ENCODE results near the gene FANCD2OS.
"Not testable (repeated sequence)": the region's sequence is repeated elsewhere in the genome, so short reads cannot be mapped to it uniquely, and the experiment has no call there.

The FANCD2OS gene

GRCh38 chr3:10108091-10108490 lies at the start of gene FANCD2OS:
Gene FANCD2OS (minus strand): TSS chr3:10108255. CDS start chr3:10104774, 3,481 bp downstream.
- DNase-seq (ENCODE audit: low read depth in 1 of 2, low spot score in 1 of 2) = no peak

DNA sequence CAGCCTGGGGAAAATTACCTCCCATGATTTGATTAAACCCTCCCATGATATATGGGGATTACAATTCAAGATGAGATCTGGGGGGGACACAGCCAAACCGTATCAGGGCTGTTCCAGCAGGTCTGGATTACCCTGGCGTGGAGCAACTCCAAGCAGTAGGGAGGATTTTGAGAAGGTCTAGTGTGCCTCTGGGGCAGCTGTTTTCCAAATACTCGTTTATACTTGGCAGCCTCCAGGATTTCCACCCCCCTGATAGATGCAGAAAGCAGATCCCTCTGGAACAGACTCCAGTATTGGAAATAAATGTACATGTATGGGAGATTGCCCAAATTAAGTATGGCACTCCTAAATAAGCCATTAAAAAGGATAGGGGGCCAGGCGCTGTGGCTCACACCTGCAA lies 49.0 kb upstream of the FANCD2OS start:
- DNase-seq (ENCODE audit: low read depth in 1 of 2, low spot score in 1 of 2) = no peak

DNA sequence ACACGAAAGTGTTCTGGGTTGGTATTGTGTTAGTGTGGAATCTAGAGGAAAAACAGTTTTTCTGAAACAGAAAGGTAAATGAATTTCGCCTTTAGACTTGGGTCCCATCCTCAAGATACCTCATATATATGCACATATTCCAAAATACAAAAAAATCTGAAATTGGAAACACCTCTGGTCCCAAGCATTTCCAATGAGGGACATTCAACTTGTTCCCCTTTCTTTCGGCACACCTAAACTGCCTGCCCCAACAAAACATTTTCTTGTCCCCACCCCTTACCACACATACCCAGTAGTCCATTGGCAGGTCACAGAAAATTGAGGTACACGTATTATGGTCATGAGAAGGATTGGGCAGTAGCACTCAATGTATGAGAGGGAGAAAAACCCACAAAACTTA lies 47.6 kb upstream of the FANCD2OS start:
- DNase-seq (ENCODE audit: low read depth in 1 of 2, low spot score in 1 of 2) = no peak

DNA sequence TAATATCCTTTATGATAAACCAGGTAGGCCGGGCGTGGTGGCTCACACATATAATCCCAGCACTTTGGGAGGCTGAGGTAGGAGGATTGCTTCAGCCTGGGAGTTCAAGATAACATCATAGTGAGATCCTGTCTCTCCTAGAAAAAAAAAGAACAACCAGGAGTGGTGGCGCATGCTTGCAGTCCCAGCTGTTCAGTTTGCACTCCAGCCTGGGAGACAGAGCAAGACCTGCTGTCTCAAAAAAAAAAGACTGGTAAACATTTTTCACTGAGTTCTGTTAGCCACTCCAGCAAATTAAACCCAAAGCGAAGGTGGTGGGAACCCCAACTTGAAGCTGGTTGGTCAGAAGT lies 47.0 kb upstream of the FANCD2OS start:
- no peak for DNase-seq (ENCODE audit: low read depth in 1 of 2, low spot score in 1 of 2)

DNA sequence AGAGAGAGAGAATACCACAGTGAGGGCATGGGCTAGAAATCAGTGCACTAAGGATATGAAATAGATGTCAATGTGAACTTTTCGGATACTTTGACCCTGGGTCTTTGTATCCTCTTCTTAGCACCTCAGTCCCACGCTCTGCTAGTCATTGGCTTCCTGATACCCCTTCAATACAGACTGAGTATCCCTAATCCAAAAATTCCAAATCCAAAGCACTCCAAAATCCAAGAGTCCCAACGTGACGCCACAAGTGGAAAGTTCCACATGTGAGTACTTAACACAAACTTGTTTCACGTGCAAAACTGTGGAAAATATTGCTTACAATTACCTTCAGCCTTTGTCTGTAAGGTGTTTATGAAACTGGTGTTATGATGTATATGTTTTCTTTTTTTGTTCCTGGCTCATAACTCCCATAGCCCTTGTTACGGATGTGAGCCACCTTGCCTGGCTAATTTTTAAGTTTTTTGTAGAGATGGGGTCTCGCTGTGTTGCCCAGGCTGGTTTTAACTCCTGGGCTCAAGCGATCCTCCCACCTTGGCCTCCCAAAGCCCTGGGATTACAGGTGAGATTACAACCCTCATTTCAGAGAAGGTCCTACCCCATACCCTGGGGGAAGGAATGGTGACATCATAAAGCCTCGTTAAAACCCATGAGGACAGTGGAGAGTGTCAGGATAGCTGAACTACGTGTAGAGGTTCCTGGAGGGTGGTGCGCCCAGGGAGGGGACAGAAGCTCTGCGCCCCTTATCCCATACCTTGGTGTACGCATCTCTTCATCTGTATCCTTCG lies 46.5 kb upstream of the FANCD2OS start:
- DNase-seq (ENCODE audit: low read depth in 1 of 2, low spot score in 1 of 2) = no peak

- no peak for DNase-seq (ENCODE audit: low read depth in 1 of 2, low spot score in 1 of 2)
Observed at GRCh38 chr3:10150987-10151386, 42.9 kb upstream of the FANCD2OS start.

DNA sequence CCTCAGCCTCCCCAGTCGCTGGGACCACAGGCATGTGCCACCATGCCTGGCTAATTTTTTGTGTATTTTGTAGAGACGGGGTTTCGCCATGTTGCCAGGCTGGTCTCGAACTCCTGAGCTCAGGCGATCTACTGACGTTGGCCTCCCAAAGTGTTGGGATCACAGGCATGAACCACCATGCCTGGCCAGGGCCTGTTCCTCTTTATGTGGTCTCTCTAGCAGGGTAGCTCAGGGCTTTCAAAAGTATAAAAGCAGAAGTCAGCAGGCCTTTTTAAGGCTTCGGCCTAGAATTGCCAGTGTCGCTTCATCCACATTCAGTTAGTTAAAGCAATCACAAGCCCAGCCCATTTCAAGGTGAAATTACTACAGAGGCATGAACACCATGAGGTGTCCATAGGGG lies 41.2 kb upstream of the FANCD2OS start:
- no peak for DNase-seq (ENCODE audit: low read depth in 1 of 2, low spot score in 1 of 2)

- no peak for DNase-seq (ENCODE audit: low read depth in 1 of 2, low spot score in 1 of 2)
Observed at GRCh38 chr3:10145685-10146084, 37.6 kb upstream of the FANCD2OS start.

DNA sequence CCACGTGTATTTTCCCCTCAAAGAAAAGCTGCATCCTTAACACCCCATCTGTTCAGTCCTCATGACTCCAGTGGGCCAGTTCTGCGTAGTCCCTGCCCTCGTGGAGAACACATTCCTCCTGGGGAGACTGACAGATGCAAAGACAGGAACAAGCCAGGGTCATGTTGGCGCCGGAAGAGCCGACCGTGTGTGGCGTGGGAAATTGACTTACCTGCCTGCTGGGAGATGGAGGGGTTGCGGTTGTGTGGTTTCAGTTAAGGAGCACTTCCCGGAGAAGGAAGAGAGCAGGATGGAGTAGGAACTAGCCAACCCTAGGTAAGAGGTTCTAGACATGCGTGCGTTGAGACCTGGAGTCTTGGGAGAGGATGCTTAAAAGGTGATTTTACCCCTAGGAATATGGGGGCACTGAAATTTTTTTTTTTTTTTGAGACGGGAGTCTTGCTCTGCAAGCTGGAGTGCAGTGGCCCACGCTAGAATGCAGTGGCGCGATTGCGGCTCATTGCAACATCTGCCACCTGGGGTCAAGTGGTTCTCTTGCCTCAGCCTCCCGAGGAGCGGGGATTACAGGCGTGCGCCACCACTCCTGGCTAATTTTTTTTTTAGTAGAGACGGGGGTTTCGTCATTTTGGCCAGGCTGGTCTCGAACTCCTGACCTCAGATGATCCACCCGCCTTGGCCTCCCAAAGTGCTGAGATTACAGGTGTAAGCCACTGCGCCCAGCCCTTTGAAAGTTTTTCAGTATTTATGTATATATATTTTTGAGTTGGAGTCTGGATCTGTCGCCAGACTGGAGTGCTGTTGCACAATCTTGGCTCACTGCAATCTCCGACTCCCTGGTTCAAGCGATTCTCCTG lies 34.9 kb upstream of the FANCD2OS start:
- DNase-seq (ENCODE audit: low read depth in 1 of 2, low spot score in 1 of 2) = no peak

GRCh38 chr3:10140996-10141546 lies 33.0 kb upstream of the FANCD2OS start:
- DNase-seq (ENCODE audit: low read depth in 1 of 2, low spot score in 1 of 2) = no peak

DNA sequence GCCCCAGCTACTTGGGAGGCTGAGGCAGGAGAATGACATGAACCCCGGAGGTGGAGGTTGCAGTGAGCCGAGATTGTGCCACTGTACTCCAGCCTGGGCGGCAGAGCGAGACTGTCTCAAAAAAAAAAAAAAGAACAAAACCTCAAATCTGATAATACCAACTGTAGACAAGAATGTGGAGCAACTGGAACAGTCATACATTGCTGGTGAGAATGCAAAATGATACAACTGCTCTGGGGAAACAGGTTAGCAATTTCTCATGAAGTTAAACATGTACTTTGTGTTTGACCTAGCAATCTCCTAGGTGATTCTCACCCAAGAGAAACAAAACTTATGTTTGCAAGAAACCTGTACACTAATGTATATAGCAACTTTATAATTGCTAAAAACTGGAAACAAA lies 29.1 kb upstream of the FANCD2OS start:
- DNase-seq (ENCODE audit: low read depth in 1 of 2, low spot score in 1 of 2) = no peak

DNA sequence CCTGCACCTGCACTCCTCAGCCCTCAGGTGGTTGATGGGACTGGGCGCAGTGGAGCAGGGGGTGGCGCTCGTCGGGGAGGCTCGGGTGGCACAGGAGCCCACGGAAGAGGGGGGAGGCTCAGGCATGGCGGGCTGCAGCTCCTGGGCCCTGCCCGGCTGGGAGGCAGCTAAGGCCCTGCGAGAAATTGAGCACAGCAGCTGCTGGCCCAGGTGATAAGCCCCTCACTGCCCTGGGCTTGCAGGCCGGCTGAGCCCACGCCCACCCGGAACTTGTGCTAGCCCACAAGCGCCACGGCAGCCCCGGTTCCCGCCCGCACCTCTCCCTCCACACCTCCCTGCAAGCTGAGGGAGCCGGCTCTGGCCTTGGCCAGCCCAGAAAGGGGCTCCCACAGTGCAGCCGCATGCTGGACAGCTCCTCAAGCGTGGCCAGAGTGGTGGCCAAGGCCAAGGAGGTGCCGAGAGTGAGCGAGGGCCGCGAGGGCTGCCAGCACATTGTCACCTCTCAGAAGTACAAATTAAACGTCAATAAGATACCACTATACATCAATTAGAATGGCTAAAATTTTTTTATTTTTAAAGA lies 28.5 kb upstream of the FANCD2OS start:
- DNase-seq (ENCODE audit: low read depth in 1 of 2, low spot score in 1 of 2) = no peak

DNA sequence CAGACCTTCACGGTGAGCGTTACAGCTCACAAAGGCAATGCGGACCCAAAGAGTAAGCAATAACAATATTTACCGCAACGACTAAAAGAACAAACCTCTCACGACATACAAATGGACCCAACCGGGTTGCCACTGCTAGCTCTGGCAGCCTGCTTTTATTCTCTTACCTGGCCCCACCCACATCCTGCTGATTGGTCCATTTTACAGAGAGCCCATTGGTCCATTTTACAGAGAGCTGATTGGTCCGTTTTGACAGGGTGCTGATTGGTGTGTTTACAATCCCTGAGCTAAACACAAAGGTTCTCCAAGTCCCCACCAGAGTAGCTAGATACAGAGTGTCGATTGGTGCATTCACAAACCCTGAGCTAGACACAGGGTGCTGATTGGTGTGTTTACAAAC lies 27.8 kb upstream of the FANCD2OS start:
- DNase-seq (ENCODE audit: low read depth in 1 of 2, low spot score in 1 of 2) = not testable (repeated sequence)

DNA sequence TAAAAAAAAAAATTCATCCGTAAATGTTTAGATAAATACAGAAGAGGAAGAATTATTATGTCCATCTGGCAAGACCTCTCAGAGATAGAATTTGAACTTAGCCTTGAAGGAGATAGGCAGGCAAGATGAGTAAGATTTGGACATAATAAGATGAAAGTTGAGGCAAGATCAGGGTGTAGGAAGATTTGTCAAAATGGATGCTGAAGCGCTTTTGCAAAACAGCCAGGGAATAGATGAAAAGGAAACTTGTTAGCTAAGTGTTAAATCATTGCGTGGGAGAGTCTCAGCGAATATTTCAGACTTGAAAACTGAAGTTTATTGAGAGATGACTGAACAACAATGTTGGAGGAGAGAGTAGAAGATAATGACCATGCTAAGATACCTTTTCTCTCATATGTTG lies 14.7 kb upstream of the FANCD2OS start:
- no peak for DNase-seq (ENCODE audit: low read depth in 1 of 2, low spot score in 1 of 2)

- DNase-seq (ENCODE audit: low read depth in 1 of 2, low spot score in 1 of 2) = no peak
Observed at GRCh38 chr3:10121064-10121463, 13.0 kb upstream of the FANCD2OS start.

DNA sequence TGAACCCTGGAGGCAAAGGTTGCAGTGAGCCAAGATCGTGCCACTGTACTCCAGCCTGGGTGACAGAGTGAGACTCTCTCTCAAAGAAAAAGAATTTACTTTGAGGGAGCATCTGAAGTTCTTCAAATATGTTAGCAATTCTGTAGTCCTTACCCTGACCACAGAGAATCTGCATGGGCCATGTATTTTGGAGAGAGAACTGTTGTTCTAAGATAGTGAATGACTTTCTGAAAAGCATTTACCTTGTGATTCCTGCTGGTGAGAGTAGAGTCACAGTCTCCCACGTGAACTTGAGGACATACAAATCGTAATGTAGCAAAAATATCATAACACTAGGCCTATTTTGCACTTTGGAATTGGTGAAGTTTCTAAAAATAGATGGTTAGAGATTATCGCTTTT lies 11.3 kb upstream of the FANCD2OS start:
- DNase-seq (ENCODE audit: low read depth in 1 of 2, low spot score in 1 of 2) = no peak

- DNase-seq (ENCODE audit: low read depth in 1 of 2, low spot score in 1 of 2) = no peak
Observed at GRCh38 chr3:10116928-10117327, 8.9 kb upstream of the FANCD2OS start.

DNA sequence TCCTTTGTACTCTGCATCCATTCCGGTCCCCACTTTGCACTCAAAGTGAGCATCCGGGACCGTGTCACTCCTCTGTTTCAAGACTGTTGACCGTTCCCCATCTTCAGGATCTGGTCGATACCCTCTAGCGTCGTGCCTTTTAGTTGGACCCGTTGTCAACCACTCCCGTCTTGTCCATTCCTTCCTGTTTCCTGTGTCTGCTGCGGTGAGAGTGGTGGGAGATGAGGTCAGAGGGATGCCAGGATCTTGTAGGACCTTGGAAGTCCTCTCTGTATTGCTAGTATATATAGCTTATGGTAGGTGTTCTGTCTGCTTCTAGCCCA lies 8.0 kb upstream of the FANCD2OS start:
- no peak for DNase-seq (ENCODE audit: low read depth in 1 of 2, low spot score in 1 of 2)

DNA sequence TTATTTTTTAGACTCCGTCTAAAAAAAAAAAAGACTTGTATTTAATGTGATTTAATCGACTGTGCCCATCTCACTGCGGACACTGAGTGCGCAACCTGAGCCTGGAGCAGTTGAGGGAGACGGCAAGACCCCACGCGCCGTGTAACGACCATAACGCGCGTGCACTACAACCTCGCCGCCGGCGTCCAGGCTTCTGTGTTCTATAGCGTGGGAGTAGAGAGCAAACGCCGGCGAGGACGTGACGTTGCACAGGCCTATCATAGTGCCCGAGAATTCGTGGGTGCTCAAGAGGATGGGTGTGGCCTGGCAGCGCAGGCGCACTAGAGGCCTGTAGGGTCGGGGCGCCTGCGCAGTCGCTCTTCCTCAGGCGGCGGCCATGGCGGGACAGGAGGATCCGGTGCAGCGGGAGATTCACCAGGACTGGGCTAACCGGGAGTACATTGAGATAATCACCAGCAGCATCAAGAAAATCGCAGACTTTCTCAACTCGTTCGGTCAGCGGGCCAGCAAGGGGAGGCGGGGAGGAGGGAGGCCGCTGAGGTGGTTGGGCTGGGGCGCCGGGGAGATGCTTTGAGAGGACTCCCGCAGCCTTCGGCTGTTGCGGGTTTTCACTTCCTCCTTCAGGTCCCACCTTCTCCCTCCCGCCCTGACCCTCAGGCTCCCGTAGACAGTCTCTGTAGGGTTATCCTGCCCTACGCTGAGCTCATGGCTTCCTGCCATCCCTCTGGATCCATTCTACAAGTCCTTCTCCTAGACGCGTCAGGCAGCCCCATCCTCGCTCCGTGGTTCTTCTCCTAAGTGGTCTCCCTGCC lies 7.5 kb upstream of the FANCD2OS start, which contains the start of gene BRK1:
BRK1 (plus strand) TSS at position 350 of the 812 bp plus-strand sequence; CDS start at position 377, 27 bp downstream.
- DNase-seq (ENCODE audit: low read depth in 1 of 2, low spot score in 1 of 2) = peak; percentile 80 to 89

DNA sequence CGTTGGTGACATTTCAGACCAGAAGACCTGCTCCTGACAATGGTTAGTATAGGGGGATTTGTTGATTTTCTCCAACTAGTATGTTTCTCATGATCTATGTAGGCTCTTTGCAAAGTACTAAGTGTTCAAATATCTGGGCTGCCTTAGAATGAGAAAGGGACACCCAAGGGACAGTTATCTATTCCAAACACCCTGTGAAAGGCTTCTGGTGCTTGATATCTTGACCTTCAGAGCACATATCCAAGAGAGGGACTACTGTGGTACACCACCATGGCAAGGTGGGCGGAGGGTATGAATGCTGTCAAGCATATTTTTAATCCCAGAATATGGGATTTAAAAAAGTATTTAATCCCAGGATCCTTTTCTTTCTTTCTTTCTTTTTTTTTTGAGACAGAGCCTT lies 1.1 kb downstream of the FANCD2OS start:
- DNase-seq (ENCODE audit: low read depth in 1 of 2, low spot score in 1 of 2) = no peak

- no peak for DNase-seq (ENCODE audit: low read depth in 1 of 2, low spot score in 1 of 2)
Observed at GRCh38 chr3:10099041-10099440, 9.0 kb downstream of the FANCD2OS start.

All from activated T-helper 1 cell treated with anti-CD3 and anti-CD28 coated beads, Interleukin-2, amount 50 U/mL, for 16 hours (primary cell).